HEK293 (cell line): Measurements from ENCODE around the gene WDR7.

Experiments
- CTCF ChIA-PET: fragments of 350-600 bp; formaldehyde crosslinking; extraction: SDS; loops from one replicate; lab custom pipeline; 2021; ENCODE audit warnings: antibody characterized with exemption; lab: Yijun Ruan, JAX
- POLR2A ChIA-PET: fragments of 300-600 bp; formaldehyde crosslinking; extraction: SDS; loops from one replicate; lab custom pipeline; 2020; ENCODE audit warnings: antibody characterized with exemption, inconsistent platforms; lab: Yijun Ruan, JAX
- H3K27ac ChIP-seq: fragments of 200-500 bp; sonication (Bioruptor generic); 2 replicates; pipeline ENCODE4 v1.5.1; 2014; ENCODE audit warnings: low read depth, low read length, control low read depth, inconsistent platforms; ENCODE audit errors: extremely low read depth
- H3K36me3 ChIP-seq, 2 experiments: fragments of 200-500 bp in 1 of 2; sonication (Bioruptor generic) in 1 of 2; 1 replicate in 1 of 2; 2 replicates in 1 of 2; pipeline ENCODE4 v1.5.1; 2014 to 2017; ENCODE audit warnings: inconsistent platforms in 2 of 2, low read length in 2 of 2; ENCODE audit not compliant: control insufficient read depth in 2 of 2, insufficient read depth in 1 of 2
- H3K4me1 ChIP-seq: fragments of 200-500 bp; sonication (Bioruptor generic); 2 replicates; pipeline ENCODE4 v1.5.1; 2014; ENCODE audit warnings: mild to moderate bottlenecking, low read length, inconsistent platforms; ENCODE audit not compliant: control insufficient read depth, insufficient read depth
- H3K4me3 ChIP-seq: 2 replicates; pipeline ENCODE4 v1.5.1; 2011; ENCODE audit warnings: low read depth, mild to moderate bottlenecking, control low read depth, low read length, moderate library complexity
- H3K9me3 ChIP-seq: fragments of 200-500 bp; sonication (Bioruptor generic); 2 replicates; pipeline ENCODE4 v1.5.1; 2014; ENCODE audit warnings: low read depth, low read length, inconsistent platforms; ENCODE audit not compliant: control insufficient read depth, insufficient read depth
- MEIS1 ChIP-seq: sonication (generic); formaldehyde crosslinking; IDR thresholded peaks from 2 replicates; pipeline ENCODE4 v1.8.1; 2022; ENCODE audit warnings: missing genetic modification reagents, mild to moderate bottlenecking, borderline replicate concordance
- TRIM28 ChIP-seq: IDR thresholded peaks from 2 replicates; pipeline ENCODE4 v1.6.1; 2011; ENCODE audit warnings: low read length, control low read depth, borderline replicate concordance
- ZNF223 ChIP-seq: fragments of 450-650 bp; formaldehyde crosslinking; IDR thresholded peaks from 2 replicates; pipeline ENCODE4 v1.5.1; 2016; ENCODE audit warnings: missing biosample characterization, missing genetic modification characterization
- ZNF239 ChIP-seq: fragments of 450-650 bp; formaldehyde crosslinking; IDR thresholded peaks from 2 replicates; pipeline ENCODE4 v1.5.1; 2016; ENCODE audit warnings: missing biosample characterization, missing genetic modification characterization
- ZNF350 ChIP-seq: fragments of 450-650 bp; formaldehyde crosslinking; IDR thresholded peaks from 2 replicates; pipeline ENCODE4 v1.5.0; 2017; ENCODE audit warnings: missing biosample characterization, mild to moderate bottlenecking, missing genetic modification characterization
- ZNF549 ChIP-seq: fragments of 450-650 bp; IDR thresholded peaks from 2 replicates; pipeline ENCODE4 v1.5.1; 2018; ENCODE audit warnings: missing biosample characterization, missing genetic modification characterization, mild to moderate bottlenecking, inconsistent platforms, moderate library complexity
- ZNF624 ChIP-seq: fragments of 450-650 bp; formaldehyde crosslinking; IDR thresholded peaks from 2 replicates; pipeline ENCODE4 v1.5.1; 2017; ENCODE audit warnings: missing biosample characterization, missing genetic modification characterization
- ZNF670 ChIP-seq: fragments of 450-650 bp; formaldehyde crosslinking; IDR thresholded peaks from 2 replicates; pipeline ENCODE4 v1.5.1; 2016; ENCODE audit warnings: missing biosample characterization, missing genetic modification characterization, low read depth
- TF ChIP-seq, protein P1 (sequence below): fragments of 450-650 bp; formaldehyde crosslinking; IDR thresholded peaks from 2 replicates; pipeline ENCODE4 v1.5.1; 2016; ENCODE audit warnings: missing biosample characterization, missing genetic modification characterization
- TF ChIP-seq, protein P2 (sequence below): fragments of 450-650 bp; formaldehyde crosslinking; IDR thresholded peaks from 2 replicates; pipeline ENCODE4 v1.5.1; 2017; ENCODE audit warnings: missing biosample characterization, missing genetic modification characterization
- TF ChIP-seq, protein P3 (sequence below): fragments of 450-650 bp; formaldehyde crosslinking; IDR thresholded peaks from 2 replicates; pipeline ENCODE4 v1.5.1; 2016; ENCODE audit warnings: missing biosample characterization, missing genetic modification characterization
- TF ChIP-seq, protein P4 (sequence below): fragments of 450-650 bp; formaldehyde crosslinking; IDR thresholded peaks from 2 replicates; pipeline ENCODE4 v1.5.1; 2017; ENCODE audit warnings: missing biosample characterization, mild to moderate bottlenecking, missing genetic modification characterization, moderate library complexity

WDR7 gene

DNA sequence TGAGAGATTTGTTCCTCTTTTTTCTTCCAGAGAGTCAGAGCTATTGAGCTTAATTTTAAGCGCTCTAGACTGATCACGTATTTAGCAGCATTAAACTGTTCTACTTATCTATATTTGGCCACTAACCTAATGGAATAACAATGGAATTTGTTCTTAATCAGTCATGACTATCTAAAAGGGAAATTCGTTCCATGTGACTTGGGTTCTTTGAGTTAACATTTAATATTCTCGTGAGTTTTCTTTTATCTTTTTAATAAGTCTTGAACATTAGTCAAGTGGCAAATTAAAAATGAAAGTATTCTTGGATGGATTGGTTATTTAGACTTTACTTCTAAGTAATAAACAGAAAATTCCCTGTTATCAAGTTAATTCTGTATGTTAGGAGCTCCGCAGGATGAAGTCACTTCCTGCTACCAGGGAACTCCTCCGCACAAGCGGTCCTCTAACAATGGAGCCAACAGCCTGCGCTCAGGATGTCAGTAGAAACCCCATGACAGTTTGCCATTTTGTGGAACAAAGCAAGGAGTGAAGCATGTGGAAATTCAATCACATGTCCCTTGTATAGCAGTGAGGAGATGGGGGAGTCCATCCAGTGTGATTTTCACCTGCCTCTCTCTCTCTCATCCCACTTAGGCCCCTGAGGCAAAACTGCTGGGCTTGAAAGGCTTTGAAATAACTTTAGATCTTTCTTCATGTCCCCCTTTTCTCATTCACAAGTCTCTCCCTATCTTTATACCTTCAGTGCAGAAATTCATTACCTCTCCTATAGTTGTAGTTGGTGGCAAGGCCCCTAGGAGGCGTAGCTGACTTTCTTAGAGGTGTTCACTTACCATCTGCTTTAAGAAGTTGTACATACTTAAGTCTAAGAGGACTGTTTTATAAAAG lies 138.1 kb downstream of the WDR7 start:
- ChIA-PET CTCF (interaction anchor here (0.6 to 2.5 kb wide), 24 partner anchors 10 to 661 kb away, joined by 3 to 12 read pairs (median 4); no protein-coding TSS in a partner anchor), POLR2A (no interaction called here)
- Histone ChIP-seq H3K36me3 (peaks cover 0 to 4% of the 10 kb centered on the region in 2 experiments; a peak in 1 of 3 replicates), H3K9me3 (no peaks in the 10 kb centered on the region), H3K4me3 (no peak overlapping the region), H3K27ac (no peak overlapping the region), H3K4me1 (no peaks in the 10 kb centered on the region)
- TF ChIP-seq, protein P1, sequence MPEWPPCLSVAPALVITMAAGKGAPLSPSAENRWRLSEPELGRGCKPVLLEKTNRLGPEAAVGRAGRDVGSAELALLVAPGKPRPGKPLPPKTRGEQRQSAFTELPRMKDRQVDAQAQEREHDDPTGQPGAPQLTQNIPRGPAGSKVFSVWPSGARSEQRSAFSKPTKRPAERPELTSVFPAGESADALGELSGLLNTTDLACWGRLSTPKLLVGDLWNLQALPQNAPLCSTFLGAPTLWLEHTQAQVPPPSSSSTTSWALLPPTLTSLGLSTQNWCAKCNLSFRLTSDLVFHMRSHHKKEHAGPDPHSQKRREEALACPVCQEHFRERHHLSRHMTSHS, result no peak
- TF ChIP-seq ZNF239 (tag by site-specific recombination) (no peak), ZNF670 (tag by site-specific recombination) (no peak), TRIM28 (no peak)
- TF ChIP-seq, protein P2, sequence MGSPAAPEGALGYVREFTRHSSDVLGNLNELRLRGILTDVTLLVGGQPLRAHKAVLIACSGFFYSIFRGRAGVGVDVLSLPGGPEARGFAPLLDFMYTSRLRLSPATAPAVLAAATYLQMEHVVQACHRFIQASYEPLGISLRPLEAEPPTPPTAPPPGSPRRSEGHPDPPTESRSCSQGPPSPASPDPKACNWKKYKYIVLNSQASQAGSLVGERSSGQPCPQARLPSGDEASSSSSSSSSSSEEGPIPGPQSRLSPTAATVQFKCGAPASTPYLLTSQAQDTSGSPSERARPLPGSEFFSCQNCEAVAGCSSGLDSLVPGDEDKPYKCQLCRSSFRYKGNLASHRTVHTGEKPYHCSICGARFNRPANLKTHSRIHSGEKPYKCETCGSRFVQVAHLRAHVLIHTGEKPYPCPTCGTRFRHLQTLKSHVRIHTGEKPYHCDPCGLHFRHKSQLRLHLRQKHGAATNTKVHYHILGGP (tag by site-specific recombination), result no peak
- TF ChIP-seq, protein P3, sequence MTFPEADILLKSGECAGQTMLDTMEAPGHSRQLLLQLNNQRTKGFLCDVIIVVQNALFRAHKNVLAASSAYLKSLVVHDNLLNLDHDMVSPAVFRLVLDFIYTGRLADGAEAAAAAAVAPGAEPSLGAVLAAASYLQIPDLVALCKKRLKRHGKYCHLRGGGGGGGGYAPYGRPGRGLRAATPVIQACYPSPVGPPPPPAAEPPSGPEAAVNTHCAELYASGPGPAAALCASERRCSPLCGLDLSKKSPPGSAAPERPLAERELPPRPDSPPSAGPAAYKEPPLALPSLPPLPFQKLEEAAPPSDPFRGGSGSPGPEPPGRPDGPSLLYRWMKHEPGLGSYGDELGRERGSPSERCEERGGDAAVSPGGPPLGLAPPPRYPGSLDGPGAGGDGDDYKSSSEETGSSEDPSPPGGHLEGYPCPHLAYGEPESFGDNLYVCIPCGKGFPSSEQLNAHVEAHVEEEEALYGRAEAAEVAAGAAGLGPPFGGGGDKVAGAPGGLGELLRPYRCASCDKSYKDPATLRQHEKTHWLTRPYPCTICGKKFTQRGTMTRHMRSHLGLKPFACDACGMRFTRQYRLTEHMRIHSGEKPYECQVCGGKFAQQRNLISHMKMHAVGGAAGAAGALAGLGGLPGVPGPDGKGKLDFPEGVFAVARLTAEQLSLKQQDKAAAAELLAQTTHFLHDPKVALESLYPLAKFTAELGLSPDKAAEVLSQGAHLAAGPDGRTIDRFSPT (tag by site-specific recombination), result no peak
- TF ChIP-seq, protein P4, sequence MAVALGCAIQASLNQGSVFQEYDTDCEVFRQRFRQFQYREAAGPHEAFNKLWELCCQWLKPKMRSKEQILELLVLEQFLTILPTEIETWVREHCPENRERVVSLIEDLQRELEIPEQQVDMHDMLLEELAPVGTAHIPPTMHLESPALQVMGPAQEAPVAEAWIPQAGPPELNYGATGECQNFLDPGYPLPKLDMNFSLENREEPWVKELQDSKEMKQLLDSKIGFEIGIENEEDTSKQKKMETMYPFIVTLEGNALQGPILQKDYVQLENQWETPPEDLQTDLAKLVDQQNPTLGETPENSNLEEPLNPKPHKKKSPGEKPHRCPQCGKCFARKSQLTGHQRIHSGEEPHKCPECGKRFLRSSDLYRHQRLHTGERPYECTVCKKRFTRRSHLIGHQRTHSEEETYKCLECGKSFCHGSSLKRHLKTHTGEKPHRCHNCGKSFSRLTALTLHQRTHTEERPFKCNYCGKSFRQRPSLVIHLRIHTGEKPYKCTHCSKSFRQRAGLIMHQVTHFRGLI (tag by site-specific recombination), result no peak

DNA sequence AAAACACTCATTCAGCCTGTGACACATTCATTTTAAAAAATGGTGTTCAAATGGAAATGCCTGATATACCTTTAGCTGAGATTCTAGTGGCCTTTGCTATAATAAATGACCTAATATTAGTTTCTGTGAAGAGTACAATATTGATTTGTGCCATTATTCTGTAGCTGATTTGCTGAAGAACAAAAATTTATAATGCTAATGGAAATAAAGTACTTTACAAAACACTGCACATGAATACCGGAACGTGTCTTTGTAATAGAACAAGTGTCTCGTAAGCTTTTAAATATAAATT lies 138.7 kb downstream of the WDR7 start:
- no peaks in the 10 kb centered on the region for H3K9me3 ChIP-seq
- ChIA-PET CTCF (interaction anchor here (0.6 to 2.5 kb wide), 17 partner anchors 9 to 660 kb away, joined by 3 to 12 read pairs (median 4); no protein-coding TSS in a partner anchor), POLR2A (no interaction called here)
- no peak overlapping the region for H3K27ac ChIP-seq
- peaks cover 0 to 4% of the 10 kb centered on the region in 2 experiments; a peak in 1 of 3 replicates for H3K36me3 ChIP-seq
- TF ChIP-seq ZNF549 (no peak), ZNF350 (no peak), ZNF670 (tag by site-specific recombination) (no peak), MEIS1 (CRISPR knock-in tag) (no peak), ZNF223 (tag by site-specific recombination) (no peak), ZNF624 (tag by site-specific recombination) (no peak)
- TF ChIP-seq, protein P4 (tag by site-specific recombination), result no peak
- H3K4me3 ChIP-seq, result no peak overlapping the region
- no peaks in the 10 kb centered on the region for H3K4me1 ChIP-seq
